K562 (cell line): Measurements from ENCODE around the gene HDAC5. TPM values are rescaled to one million over a fixed set of nuclear protein-coding genes. Genes with fewer than 3 reads are reported as not detected.

Experiments used
- CTCF ChIP-seq, 3 experiments: IDR thresholded peaks in 2 of 3; conservative IDR thresholded peaks in 1 of 3; 2 replicates each; pipeline ENCODE4 v1.5.1; 2011 to 2012; ENCODE audit warnings: low read length in 3 of 3, mild to moderate bottlenecking in 3 of 3, control low read depth in 2 of 3, improper control_type of control experiment in 1 of 3, inconsistent platforms in 1 of 3, low read depth in 1 of 3, mixed read lengths in 1 of 3, moderate library complexity in 1 of 3; ENCODE audit not compliant: insufficient read depth in 2 of 3
- GATAD2A ChIP-seq: fragments of 450-650 bp; IDR thresholded peaks from 2 replicates; pipeline ENCODE4 v1.6.1; 2017
- HNRNPUL1 ChIP-seq: fragments of 200-400 bp; formaldehyde crosslinking; IDR thresholded peaks from 2 replicates; pipeline ENCODE4 v1.6.1; 2017; ENCODE audit warnings: low read length
- MTA1 ChIP-seq: fragments of 450-650 bp; IDR thresholded peaks from 2 replicates; pipeline ENCODE4 v1.6.1; 2017; ENCODE audit warnings: borderline replicate concordance
- NFE2 ChIP-seq: IDR thresholded peaks from 2 replicates; pipeline ENCODE4 v1.6.1; 2014; ENCODE audit warnings: antibody characterized with exemption, low read depth
- NONO ChIP-seq, 2 experiments: fragments of 200-400 bp in 1 of 2; fragments of 450-650 bp in 1 of 2; formaldehyde crosslinking in 1 of 2; IDR thresholded peaks; 2 replicates each; pipeline ENCODE4 v1.6.1; 2017; ENCODE audit warnings: low read depth in 2 of 2, mild to moderate bottlenecking in 2 of 2, moderate library complexity in 2 of 2, low read length in 1 of 2
- POLR2B ChIP-seq: fragments of 450-650 bp; IDR thresholded peaks from 2 replicates; pipeline ENCODE4 v1.6.1; 2018; ENCODE audit warnings: low read depth; ENCODE audit not compliant: partially characterized antibody
- RCOR1 ChIP-seq, 2 experiments: IDR thresholded peaks; 2 replicates each; pipeline ENCODE4 v1.6.1; 2012; ENCODE audit warnings: low read depth in 2 of 2, low read length in 2 of 2, borderline replicate concordance in 1 of 2, improper control_type of control experiment in 1 of 2
- SMAD3 ChIP-seq: fragments of 450-650 bp; formaldehyde crosslinking; conservative IDR thresholded peaks from 2 replicates; pipeline ENCODE4 v1.4.0; 2020; ENCODE audit warnings: mild to moderate bottlenecking
- SMARCA4 ChIP-seq: fragments of 450-650 bp; IDR thresholded peaks from 2 replicates; pipeline ENCODE4 v1.6.1; 2016
- TCF3 ChIP-seq: sonication (generic); formaldehyde crosslinking; IDR thresholded peaks from 2 replicates; pipeline ENCODE4 v1.4.0; 2020; ENCODE audit warnings: mild to moderate bottlenecking, missing genetic modification reagents
- ZBTB11 ChIP-seq, 3 experiments: fragments of 200-800 bp in 1 of 3; fragments of 250-450 bp in 1 of 3; fragments of 450-650 bp in 1 of 3; sonication (Bioruptor Pico) in 1 of 3; sonication (Bioruptor generic) in 1 of 3; formaldehyde crosslinking in 1 of 3; IDR thresholded peaks; 2 replicates each; pipeline versions ENCODE4 v1.6.1 to v1.8.0; 2016 to 2022; ENCODE audit warnings: mild to moderate bottlenecking in 2 of 3, missing genetic modification characterization in 2 of 3, missing compliant biosample characterization in 1 of 3, moderate library complexity in 1 of 3
- ZC3H4 ChIP-seq: sonication (generic); formaldehyde crosslinking; IDR thresholded peaks from 2 replicates; pipeline ENCODE4 v1.9.0; 2021; ENCODE audit warnings: missing genetic modification reagents, borderline replicate concordance
- ZEB2 ChIP-seq: fragments of 450-650 bp; IDR thresholded peaks from 2 replicates; pipeline ENCODE4 v1.6.1; 2016
- ZKSCAN1 ChIP-seq: fragments of 150-350 bp; IDR thresholded peaks from 2 replicates; pipeline ENCODE4 v1.6.1; 2016; ENCODE audit warnings: low read depth, low read length
- ZNF24 ChIP-seq: fragments of 450-650 bp; IDR thresholded peaks from 2 replicates; pipeline ENCODE4 v1.6.1; 2016
- ZNF282 ChIP-seq: sonication (generic); formaldehyde crosslinking; IDR thresholded peaks from 2 replicates; pipeline ENCODE4 v1.8.1; 2023; ENCODE audit warnings: missing genetic modification reagents
- polyA plus RNA-seq, 8 experiments: library from polyadenylated mRNA; depleted of rRNA in 4 of 8; stranded (reverse) in 5 of 8; unstranded in 3 of 8; fragments of >200 nt; fragmentation: Nextera tagmentation in 2 of 8; fragmentation: Illumina TruSeq in 1 of 8; extraction: Ambion mirVana in 2 of 8; extraction: Trizol in 1 of 8; gene quantifications; 2 replicates each; pipeline versions ENCODE4 v1.2.1 to v1.2.3, GENCODE V29; 2011 to 2014; ENCODE audit warnings: inconsistent platforms in 1 of 8, missing spikeins in 1 of 8
- total RNA-seq, 7 experiments: library from RNA; depleted of rRNA in 6 of 7; stranded (reverse); fragments of >200 nt in 6 of 7; fragmentation: Illumina TruSeq in 2 of 7; extraction: Trizol in 2 of 7; gene quantifications; 2 replicates each; pipeline versions ENCODE4 v1.2.1 to v1.2.3, GENCODE V29; 2011 to 2021; ENCODE audit warnings: low replicate concordance in 1 of 7
- TF ChIP-seq, protein P1 (sequence below): fragments of 450-650 bp; formaldehyde crosslinking; IDR thresholded peaks from 2 replicates; pipeline ENCODE4 v1.4.0; 2020; ENCODE audit warnings: mild to moderate bottlenecking, mixed read lengths
- TF ChIP-seq, protein P2 (sequence below): sonication (generic); formaldehyde crosslinking; IDR thresholded peaks from 2 replicates; pipeline ENCODE4 v1.8.1; 2022; ENCODE audit warnings: missing genetic modification reagents
- TF ChIP-seq, protein P3 (sequence below): sonication (generic); formaldehyde crosslinking; IDR thresholded peaks from 2 replicates; pipeline ENCODE4 v1.9.0; 2022; ENCODE audit warnings: mild to moderate bottlenecking, missing genetic modification reagents

HDAC5 gene
- total and polyA plus RNA-seq, 9 of the 15 experiments (the other 6 are each of a cell fraction or from before 2014, with no cell fraction given) = 0.45 to 26.2 (median 16.4) TPM

GRCh38 chr17:44159519-44160210 is 36.2 kb upstream of the HDAC5 start (continued):
- TF ChIP-seq, protein P1, sequence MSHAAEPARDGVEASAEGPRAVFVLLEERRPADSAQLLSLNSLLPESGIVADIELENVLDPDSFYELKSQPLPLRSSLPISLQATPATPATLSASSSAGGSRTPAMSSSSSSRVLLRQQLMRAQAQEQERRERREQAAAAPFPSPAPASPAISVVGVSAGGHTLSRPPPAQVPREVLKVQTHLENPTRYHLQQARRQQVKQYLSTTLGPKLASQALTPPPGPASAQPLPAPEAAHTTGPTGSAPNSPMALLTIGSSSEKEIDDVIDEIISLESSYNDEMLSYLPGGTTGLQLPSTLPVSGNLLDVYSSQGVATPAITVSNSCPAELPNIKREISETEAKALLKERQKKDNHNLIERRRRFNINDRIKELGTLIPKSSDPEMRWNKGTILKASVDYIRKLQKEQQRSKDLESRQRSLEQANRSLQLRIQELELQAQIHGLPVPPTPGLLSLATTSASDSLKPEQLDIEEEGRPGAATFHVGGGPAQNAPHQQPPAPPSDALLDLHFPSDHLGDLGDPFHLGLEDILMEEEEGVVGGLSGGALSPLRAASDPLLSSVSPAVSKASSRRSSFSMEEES (CRISPR knock-in tag) = peak; percentile 95
- TF ChIP-seq ZC3H4 (CRISPR knock-in tag) = no peak
- TF ChIP-seq ZKSCAN1 = peak; percentile 63; the same call in 1 of the 2 replicates
- no peak for TF ChIP-seq ZNF24
- TF ChIP-seq MTA1 = peak; percentile 36; the same call in 1 of the 2 replicates
- peak in 1 of 3 experiments; percentile 43; a peak in 1 of 6 replicates for TF ChIP-seq ZBTB11 (CRISPR knock-in tag; IDR thresholded peaks at IDR 0.05)
- TF ChIP-seq HNRNPUL1 = no peak
- no peak for TF ChIP-seq NONO (IDR thresholded peaks at IDR 0.05; ENCODE audit: low read depth in 2 of 2, low read length in 1 of 2)
- TF ChIP-seq GATAD2A = 0 out of 2 replicates have a peak, but pooled peaks have one; percentile 34
- TF ChIP-seq, protein P2, sequence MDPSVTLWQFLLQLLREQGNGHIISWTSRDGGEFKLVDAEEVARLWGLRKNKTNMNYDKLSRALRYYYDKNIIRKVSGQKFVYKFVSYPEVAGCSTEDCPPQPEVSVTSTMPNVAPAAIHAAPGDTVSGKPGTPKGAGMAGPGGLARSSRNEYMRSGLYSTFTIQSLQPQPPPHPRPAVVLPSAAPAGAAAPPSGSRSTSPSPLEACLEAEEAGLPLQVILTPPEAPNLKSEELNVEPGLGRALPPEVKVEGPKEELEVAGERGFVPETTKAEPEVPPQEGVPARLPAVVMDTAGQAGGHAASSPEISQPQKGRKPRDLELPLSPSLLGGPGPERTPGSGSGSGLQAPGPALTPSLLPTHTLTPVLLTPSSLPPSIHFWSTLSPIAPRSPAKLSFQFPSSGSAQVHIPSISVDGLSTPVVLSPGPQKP (CRISPR knock-in tag) = no peak
- peak; percentile 75; the same call in 1 of the 2 replicates for TF ChIP-seq ZEB2
- TF ChIP-seq ZNF282 (CRISPR knock-in tag) = no peak
- TF ChIP-seq NFE2 = peak; percentile 75
- TF ChIP-seq CTCF (IDR thresholded peaks at IDR 0.05 in 2 of 3, conservative IDR thresholded peaks at IDR 0.05 in 1 of 3; ENCODE audit: insufficient read depth in 2 of 3, low read depth in 1 of 3, low read length in 3 of 3) = no peak
- TF ChIP-seq RCOR1 (IDR thresholded peaks at IDR 0.05; ENCODE audit: borderline replicate concordance in 1 of 2, low read depth in 2 of 2, low read length in 2 of 2) = peak in 1 of 2 experiments; percentile 70; a peak in 2 of 4 replicates
- peak; percentile 7 for TF ChIP-seq POLR2B
- TF ChIP-seq SMARCA4 = peak; percentile 82
- TF ChIP-seq SMAD3 (CRISPR knock-in tag) = 0 out of 2 replicates have a peak, but pooled peaks have one; percentile 7
- TF ChIP-seq TCF3 (CRISPR knock-in tag) = peak; percentile 82
- TF ChIP-seq, protein P3, sequence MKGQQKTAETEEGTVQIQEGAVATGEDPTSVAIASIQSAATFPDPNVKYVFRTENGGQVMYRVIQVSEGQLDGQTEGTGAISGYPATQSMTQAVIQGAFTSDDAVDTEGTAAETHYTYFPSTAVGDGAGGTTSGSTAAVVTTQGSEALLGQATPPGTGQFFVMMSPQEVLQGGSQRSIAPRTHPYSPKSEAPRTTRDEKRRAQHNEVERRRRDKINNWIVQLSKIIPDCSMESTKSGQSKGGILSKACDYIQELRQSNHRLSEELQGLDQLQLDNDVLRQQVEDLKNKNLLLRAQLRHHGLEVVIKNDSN (CRISPR knock-in tag) = peak; percentile 95
